Subcutaneous adipose tissue (tissue), 4 donors: ENCODE measurements around the gene LDHD. TPM values are rescaled to one million over a fixed set of nuclear protein-coding genes. Genes with fewer than 3 reads are reported as not detected.

Source experiments
- total RNA-seq, 4 donors: library from RNA; depleted of rRNA; stranded (reverse); fragments of >200 nt; gene quantifications; one replicate each; pipeline ENCODE4 v1.1.0, GENCODE V29; 2016
- TF ChIP-seq, protein P1 (sequence below): fragments of 450-650 bp; IDR thresholded peaks from one replicate; pipeline ENCODE4 v1.5.1; 2016; ENCODE audit warnings: low read depth, mild to moderate bottlenecking, control low read depth, antibody characterized with exemption, moderate library complexity

LDHD gene
- total RNA-seq, 4 donors from 2014 or later = 6.0 to 120 (median 17.1) TPM

DNA sequence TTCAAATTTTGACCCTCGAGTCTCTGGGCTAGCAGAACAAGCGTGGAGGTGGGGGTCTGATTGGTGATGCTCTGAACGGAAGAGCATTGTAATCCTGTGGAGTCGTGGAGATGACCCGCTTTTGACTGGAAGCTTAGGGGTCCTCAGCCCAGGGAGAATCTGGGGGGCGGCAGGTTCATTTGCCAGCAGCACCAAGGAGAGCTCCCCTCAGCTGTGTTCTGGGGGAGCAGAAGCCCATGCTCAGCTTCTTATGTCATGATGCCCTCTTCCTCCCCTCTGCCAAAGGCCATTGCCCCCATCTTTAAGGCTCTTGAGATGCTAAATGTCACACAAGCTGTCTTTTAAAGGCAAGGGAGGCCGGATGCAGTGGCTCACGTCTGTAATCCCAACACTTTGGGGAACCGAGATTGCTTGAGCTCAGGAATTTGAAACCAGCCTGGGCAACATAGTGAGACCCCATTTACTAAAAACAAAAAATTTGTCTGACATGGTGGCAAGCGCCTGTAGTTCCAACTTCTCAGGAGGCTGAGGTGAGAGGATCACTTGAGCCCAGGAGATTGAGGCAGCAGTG, 19.3 kb downstream of the LDHD start:
- TF ChIP-seq, protein P1, sequence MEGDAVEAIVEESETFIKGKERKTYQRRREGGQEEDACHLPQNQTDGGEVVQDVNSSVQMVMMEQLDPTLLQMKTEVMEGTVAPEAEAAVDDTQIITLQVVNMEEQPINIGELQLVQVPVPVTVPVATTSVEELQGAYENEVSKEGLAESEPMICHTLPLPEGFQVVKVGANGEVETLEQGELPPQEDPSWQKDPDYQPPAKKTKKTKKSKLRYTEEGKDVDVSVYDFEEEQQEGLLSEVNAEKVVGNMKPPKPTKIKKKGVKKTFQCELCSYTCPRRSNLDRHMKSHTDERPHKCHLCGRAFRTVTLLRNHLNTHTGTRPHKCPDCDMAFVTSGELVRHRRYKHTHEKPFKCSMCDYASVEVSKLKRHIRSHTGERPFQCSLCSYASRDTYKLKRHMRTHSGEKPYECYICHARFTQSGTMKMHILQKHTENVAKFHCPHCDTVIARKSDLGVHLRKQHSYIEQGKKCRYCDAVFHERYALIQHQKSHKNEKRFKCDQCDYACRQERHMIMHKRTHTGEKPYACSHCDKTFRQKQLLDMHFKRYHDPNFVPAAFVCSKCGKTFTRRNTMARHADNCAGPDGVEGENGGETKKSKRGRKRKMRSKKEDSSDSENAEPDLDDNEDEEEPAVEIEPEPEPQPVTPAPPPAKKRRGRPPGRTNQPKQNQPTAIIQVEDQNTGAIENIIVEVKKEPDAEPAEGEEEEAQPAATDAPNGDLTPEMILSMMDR = no peak

DNA sequence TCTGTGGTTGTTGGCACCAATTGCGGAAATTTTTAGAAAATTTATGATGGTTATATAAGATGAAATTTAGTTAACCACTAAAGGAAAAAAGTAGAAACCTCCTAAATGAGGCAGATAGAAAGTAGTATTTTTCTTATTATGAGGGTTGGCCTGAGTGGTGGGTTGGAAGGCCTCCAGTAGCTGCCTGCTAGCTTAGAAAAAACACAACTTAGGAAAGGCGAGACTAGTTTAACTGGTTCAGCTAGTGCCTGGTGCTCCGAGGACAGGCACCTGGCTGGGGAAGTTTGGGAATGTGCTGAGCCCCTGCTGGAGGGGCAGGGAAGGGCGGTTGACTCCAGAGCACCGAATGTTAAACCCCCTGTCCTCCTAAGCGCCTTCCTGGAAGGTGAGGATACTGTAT, 19.9 kb downstream of the LDHD start:
- TF ChIP-seq, protein P1 = no peak

DNA sequence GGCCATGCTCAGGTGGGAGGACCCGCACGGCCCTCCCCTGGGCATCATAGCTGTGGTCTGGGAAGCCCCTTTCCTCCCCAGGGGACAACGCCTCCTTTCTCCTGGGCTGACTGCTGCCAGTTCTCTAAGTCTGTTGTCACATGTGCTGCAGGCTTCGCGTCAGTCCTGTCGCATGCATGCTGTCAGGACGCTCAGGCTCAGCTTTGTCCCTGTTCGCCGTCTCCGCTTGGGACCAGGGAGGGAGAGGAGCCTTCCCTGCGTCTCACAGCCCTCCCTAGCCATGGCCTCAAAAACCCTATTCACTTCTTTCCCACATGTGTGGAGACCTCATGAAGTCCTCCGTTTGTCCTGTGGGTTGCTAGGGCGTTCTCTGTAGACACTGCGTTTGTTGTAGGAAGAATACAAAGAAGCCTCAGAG, 21.4 kb downstream of the LDHD start:
- TF ChIP-seq, protein P1 = no peak

DNA sequence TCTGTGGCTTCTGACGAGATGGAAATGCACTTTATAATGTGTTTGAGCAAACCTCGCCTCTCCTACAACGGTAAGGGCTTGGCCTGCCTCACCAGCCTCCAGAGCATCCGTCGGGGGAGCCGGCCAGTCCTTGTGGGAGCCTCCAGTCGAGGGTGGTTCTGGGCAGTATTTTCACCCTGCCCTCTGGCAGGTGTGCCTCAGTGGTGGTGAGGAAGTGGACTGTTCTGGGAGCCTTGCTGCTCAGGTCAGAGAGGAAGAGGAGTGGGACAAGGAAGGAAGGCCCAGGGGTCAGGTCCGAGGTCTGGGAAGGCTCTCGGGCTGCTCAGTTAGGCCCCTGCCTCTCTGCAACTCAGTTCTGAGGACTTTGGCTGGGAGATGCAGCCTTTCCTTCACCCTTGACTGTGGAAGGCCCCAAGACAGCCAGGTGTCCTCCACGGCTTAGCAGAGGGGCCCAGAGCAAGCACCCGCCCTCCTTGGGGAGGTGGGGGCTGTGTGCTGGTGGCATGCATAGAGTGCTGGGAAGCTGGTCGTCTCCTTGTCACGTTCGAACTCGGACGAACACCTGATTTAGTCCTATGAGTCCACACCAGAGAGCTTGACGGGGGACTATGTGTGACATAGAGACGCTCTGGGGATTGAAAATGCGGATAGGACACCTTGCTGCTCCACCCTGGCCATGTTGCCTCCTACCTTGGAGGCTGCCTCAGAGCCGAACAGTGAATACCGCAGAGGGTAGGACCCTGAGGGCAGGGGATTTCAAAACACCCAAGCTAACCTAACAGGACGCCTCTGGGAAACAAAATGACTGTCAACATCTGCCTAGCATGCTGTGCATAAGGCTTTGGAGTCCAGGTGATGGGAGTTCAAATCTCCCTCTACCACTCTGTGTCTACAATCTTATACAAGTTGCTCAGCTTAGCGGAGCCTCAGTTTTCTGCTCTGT, 22.7 kb downstream of the LDHD start:
- TF ChIP-seq, protein P1 = no peak

DNA sequence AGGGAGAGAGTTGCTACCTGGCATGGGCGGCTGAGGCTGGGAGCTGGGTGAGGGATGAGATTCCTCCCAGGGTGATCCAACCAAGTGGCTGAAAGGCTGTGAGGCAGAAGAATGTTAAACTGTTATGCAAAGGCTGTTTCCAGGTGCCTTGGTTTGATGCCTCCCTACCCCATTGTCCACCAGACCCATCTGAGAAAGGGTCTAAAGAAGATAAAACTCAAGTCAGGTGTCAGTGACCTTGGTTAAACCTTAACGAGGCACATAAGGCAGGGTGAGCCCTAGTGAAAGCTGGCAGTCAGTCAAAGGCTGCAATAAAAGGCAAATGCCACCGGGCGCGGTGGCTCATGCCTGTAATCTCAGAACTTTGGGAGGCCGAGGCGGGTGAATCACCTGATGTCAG, 23.8 kb downstream of the LDHD start:
- TF ChIP-seq, protein P1 = no peak

DNA sequence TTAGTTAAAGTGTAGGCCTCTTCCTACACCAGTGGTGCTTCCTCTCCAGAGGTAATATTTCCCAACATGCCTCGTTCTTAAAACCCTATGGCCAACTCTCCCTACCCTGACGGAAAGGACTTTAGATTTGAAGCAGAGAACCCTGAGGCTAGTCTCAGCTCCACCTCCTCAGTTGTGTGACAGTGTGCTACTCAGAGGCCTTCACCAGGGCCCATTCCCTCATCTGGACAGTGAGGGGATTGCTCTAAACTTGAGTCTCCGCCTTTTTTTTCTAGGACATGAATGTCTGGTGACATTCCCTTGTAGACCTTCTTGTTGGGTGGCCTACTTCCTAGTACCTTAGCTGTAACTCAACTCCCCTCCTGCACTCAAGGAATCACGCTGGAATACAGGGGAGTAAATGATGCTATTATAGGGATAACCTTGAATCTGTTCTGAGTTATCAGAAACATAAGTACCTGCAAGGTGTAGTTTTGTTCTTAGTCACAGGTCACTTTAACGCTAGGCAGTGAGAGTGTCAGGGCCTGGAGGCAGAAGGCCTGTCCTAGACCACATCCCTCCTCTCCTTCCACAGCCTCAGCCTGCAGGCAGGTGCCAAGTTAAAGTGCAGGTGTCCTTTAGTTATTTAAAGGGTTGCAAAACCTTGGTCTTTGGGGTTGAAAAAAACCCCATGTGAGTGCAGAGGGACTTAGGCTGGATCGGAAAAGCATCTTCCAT, 26.9 kb downstream of the LDHD start:
- TF ChIP-seq, protein P1 = no peak

DNA sequence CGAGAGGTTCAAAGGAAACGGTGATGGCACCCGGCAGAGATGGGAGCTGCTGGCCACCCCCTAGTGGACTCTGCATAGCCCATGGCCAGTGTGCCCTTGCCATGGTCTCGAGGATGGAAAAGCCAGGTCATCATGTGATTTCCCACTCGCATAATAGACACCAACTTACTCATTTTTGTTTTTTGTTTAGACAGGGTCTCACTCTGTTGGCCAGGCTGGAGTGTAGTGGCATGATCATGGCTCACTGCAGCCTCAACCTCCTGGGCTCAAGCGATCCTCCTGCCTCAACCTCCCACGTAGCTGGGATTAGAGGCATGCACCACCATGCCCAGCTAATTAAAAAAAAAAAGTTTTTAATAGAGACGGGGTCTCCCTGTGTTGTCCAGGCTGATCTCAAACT, 27.6 kb downstream of the LDHD start:
- TF ChIP-seq, protein P1 = no peak
